ENCODE results near the gene SLC38A3.

The SLC38A3 gene

GRCh38 chr3:50169232-50169832, 35.7 kb upstream of the SLC38A3 start:
- no peak for DNase-seq

GRCh38 chr3:50169858-50170257, 35.2 kb upstream of the SLC38A3 start:
- no peak for DNase-seq

- no peak for DNase-seq
Observed at GRCh38 chr3:50170689-50171088, 34.4 kb upstream of the SLC38A3 start.

GRCh38 chr3:50171540-50172301, 33.4 kb upstream of the SLC38A3 start:
- no peak for DNase-seq

- DNase-seq = no peak
Observed at GRCh38 chr3:50172626-50173220, 32.3 kb upstream of the SLC38A3 start.

- DNase-seq = no peak
Observed at GRCh38 chr3:50173685-50174516, 31.2 kb upstream of the SLC38A3 start.

- no peak for DNase-seq
Observed at GRCh38 chr3:50174517-50174895, 30.6 kb upstream of the SLC38A3 start.

- DNase-seq = no peak
Observed at GRCh38 chr3:50174947-50175524, 30.0 kb upstream of the SLC38A3 start.

GRCh38 chr3:50177346-50177745, 27.7 kb upstream of the SLC38A3 start:
- DNase-seq = no peak

GRCh38 chr3:50179710-50180109, 25.4 kb upstream of the SLC38A3 start:
- DNase-seq = no peak

GRCh38 chr3:50181985-50182384, 23.1 kb upstream of the SLC38A3 start:
- no peak for DNase-seq

- no peak for DNase-seq
Observed at GRCh38 chr3:50182533-50183099, 22.5 kb upstream of the SLC38A3 start.

GRCh38 chr3:50183755-50184154, 21.3 kb upstream of the SLC38A3 start:
- no peak for DNase-seq

GRCh38 chr3:50184242-50184978, 20.7 kb upstream of the SLC38A3 start:
- DNase-seq = no peak

GRCh38 chr3:50185230-50185629, 19.8 kb upstream of the SLC38A3 start:
- no peak for DNase-seq

- no peak for DNase-seq
Observed at GRCh38 chr3:50186096-50186495, 19.0 kb upstream of the SLC38A3 start.

GRCh38 chr3:50187750-50188149, 17.3 kb upstream of the SLC38A3 start:
- DNase-seq = no peak

GRCh38 chr3:50189274-50189673, 15.8 kb upstream of the SLC38A3 start:
- DNase-seq = peak; percentile 23

- no peak for DNase-seq
Observed at GRCh38 chr3:50189989-50190388, 15.1 kb upstream of the SLC38A3 start.

- no peak for DNase-seq
Observed at GRCh38 chr3:50190936-50191660, 14.0 kb upstream of the SLC38A3 start, which contains the start of gene GNAT1. TSS of gene GNAT1 (plus strand) at chr3:50191610. CDS start at chr3:50191726, 116 bp downstream.

- no peak for DNase-seq
Observed at GRCh38 chr3:50192124-50192523, 12.9 kb upstream of the SLC38A3 start.
